SK-N-MC (cell line): ENCODE data around the gene OR6C68.

Experiments used
- EZH2 ChIP-seq: fragments of 200-600 bp; sonication (generic); IDR thresholded peaks from one replicate; pipeline ENCODE4 v1.6.1; 2017; ENCODE audit warnings: antibody characterized with exemption
- FOXP2 ChIP-seq: optimal IDR thresholded peaks from 2 replicates; pipeline ENCODE3; 2011; ENCODE audit warnings: mild to moderate bottlenecking, moderate library complexity; ENCODE audit not compliant: insufficient read depth; ENCODE audit errors: extremely low read length, control extremely low read depth
- POLR2AphosphoS5 ChIP-seq: IDR thresholded peaks from 2 replicates; pipeline ENCODE4 v1.6.1; 2012; ENCODE audit warnings: mild to moderate bottlenecking, low read depth, low read length, borderline replicate concordance

GRCh38 chr12:55516391-55516790 is 24.2 kb downstream of the OR6C68 start:
- no peak for TF ChIP-seq POLR2AphosphoS5
- no peak for TF ChIP-seq EZH2
- TF ChIP-seq FOXP2, result no peak
